ENCODE data around the gene THOC5. TPM values are rescaled to one million over a fixed set of nuclear protein-coding genes. Genes with fewer than 3 reads are reported as not detected.

Gene THOC5
- total RNA-seq, 1 donor from 2014 or later, result 45.1 TPM

DNA sequence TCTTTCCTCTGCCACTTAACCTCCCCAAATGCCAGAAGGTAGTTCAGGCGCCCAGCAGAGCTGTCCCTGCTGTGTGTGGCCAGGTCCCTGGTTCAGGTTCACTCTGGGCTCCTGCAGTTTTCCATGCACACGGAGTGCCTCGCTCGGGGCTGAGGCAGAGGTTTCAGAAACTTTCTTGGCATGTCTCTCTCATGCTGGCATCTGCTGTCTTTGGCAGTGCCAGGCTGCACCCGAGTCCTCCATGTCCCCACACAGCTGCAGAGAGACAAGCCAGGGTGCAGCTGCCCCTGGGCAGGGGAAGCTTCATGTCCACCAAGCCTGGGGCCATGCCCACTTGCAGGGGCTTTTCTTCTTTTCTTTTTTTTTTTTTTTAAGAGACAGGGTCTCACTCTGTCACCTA is 80.6 kb downstream of the THOC5 start:
- no peaks in the 10 kb centered on the region for H3K36me3 Mint-ChIP-seq (ENCODE audit: low read depth)
- H3K4me1 Mint-ChIP-seq (ENCODE audit: low read depth), result peaks cover 8% of the 10 kb centered on the region
- TF ChIP-seq, protein P1, sequence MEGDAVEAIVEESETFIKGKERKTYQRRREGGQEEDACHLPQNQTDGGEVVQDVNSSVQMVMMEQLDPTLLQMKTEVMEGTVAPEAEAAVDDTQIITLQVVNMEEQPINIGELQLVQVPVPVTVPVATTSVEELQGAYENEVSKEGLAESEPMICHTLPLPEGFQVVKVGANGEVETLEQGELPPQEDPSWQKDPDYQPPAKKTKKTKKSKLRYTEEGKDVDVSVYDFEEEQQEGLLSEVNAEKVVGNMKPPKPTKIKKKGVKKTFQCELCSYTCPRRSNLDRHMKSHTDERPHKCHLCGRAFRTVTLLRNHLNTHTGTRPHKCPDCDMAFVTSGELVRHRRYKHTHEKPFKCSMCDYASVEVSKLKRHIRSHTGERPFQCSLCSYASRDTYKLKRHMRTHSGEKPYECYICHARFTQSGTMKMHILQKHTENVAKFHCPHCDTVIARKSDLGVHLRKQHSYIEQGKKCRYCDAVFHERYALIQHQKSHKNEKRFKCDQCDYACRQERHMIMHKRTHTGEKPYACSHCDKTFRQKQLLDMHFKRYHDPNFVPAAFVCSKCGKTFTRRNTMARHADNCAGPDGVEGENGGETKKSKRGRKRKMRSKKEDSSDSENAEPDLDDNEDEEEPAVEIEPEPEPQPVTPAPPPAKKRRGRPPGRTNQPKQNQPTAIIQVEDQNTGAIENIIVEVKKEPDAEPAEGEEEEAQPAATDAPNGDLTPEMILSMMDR (IDR thresholded peaks at IDR 0.05), result no peak
- no peak overlapping the region for H3K27ac Mint-ChIP-seq (ENCODE audit: unreplicated experiment)
- no peak for DNase-seq (ENCODE audit: low spot score)
- peaks cover 38% of the 10 kb centered on the region for H3K27me3 Mint-ChIP-seq (ENCODE audit: low read depth)
- no peak overlapping the region for H3K4me3 Mint-ChIP-seq (ENCODE audit: unreplicated experiment)
- H3K9me3 Mint-ChIP-seq (ENCODE audit: low read depth), result no peaks in the 10 kb centered on the region

DNA sequence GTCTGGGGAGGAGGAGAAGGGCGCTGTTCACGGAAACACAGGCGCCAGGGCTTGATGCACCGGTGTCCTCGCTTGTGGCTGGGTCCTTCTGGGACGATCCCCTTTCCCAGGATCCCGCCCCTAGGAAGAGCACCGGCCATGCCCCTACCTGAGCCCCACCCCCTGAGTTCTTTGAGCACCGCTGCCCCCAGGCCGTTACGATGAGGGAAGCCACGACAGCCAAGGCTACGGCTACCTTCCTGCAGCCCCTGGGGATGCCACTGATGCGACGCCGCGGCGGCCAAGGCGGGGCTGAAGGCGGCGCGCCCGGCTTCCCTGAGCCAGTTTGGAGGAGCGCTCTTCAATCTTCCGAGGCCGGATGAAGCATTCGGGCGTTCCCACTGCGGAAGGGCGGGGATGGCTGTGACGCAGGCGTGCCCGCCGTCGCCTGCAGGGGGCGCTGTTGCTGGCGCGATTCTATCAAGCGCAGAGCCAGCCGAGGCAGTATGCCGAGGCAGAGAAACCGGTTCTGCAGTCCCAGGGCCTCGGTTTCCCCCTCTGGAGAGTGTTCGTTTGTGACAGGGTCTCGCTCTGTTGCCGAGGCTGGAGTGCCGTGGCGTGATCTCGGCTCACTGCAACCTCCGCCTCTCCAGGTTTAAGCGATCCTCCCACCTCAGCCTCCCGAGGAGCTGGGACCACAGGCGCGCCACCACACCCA is 83.2 kb downstream of the THOC5 start:
- TF ChIP-seq, protein P1 (IDR thresholded peaks at IDR 0.05), result peak; percentile 99
- no peaks in the 10 kb centered on the region for H3K36me3 Mint-ChIP-seq (ENCODE audit: low read depth)
- no peak for DNase-seq (ENCODE audit: low spot score)
- H3K9me3 Mint-ChIP-seq (ENCODE audit: low read depth), result no peaks in the 10 kb centered on the region
- peaks cover 32% of the 10 kb centered on the region for H3K27me3 Mint-ChIP-seq (ENCODE audit: low read depth)
- H3K4me3 Mint-ChIP-seq (ENCODE audit: unreplicated experiment), result peak overlapping the region; percentile 71
- peak overlapping the region; percentile 59 for H3K27ac Mint-ChIP-seq (ENCODE audit: unreplicated experiment)
- H3K4me1 Mint-ChIP-seq (ENCODE audit: low read depth), result peaks cover 8% of the 10 kb centered on the region

DNA sequence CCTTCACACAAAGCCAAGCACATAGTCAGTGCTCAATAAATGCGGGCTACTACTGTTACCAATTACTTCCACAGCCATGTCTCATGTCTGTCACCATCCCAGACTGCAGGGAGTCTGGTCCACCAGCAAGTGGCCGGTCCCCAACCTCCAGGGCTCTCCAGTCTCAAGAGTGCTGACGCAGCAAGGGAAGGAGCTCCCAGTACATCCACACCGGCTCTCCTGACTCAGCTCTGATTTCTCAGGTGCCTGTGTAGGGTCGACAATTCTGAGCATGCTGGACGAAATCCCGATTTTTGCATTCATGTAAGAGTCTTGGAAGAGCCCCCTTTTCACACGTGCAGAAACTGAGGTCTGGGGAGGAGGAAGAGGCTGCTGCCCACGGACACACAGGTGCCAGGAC is 83.8 kb downstream of the THOC5 start:
- Mint-ChIP-seq H3K4me1 (ENCODE audit: low read depth) (peaks cover 8% of the 10 kb centered on the region), H3K27me3 (ENCODE audit: low read depth) (peaks cover 31% of the 10 kb centered on the region), H3K9me3 (ENCODE audit: low read depth) (no peaks in the 10 kb centered on the region), H3K36me3 (ENCODE audit: low read depth) (no peaks in the 10 kb centered on the region), H3K27ac (ENCODE audit: unreplicated experiment) (peak overlapping the region; percentile 59), H3K4me3 (ENCODE audit: unreplicated experiment) (peak overlapping the region; percentile 71)
- DNase-seq (ENCODE audit: low spot score), result no peak
- TF ChIP-seq, protein P1 (IDR thresholded peaks at IDR 0.05), result no peak

DNA sequence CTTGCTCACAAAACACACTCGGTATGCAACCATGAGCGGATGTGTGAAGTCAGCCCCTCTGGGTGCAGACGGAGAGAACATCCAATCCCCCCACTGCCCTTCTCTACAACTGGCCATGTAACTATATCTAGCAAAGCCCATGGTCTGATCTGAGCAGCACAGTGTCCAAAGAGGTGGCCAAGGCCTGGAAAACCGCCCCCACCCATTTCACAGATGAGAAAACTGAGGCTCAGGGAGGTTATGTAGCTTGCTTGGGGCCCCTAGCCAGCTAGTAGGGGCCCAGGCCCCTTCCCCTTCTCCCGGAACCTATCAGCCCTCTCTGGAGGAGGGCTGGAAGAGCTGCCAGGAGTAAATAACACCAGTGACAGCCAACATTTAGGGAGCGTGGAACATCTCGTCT is 89.0 kb downstream of the THOC5 start:
- H3K36me3 Mint-ChIP-seq (ENCODE audit: low read depth), result no peaks in the 10 kb centered on the region
- DNase-seq (ENCODE audit: low spot score), result no peak
- H3K4me1 Mint-ChIP-seq (ENCODE audit: low read depth), result no peaks in the 10 kb centered on the region
- TF ChIP-seq, protein P1 (IDR thresholded peaks at IDR 0.05), result no peak
- no peak overlapping the region for H3K27ac Mint-ChIP-seq (ENCODE audit: unreplicated experiment)
- H3K27me3 Mint-ChIP-seq (ENCODE audit: low read depth), result peaks cover 8% of the 10 kb centered on the region
- no peaks in the 10 kb centered on the region for H3K9me3 Mint-ChIP-seq (ENCODE audit: low read depth)
- H3K4me3 Mint-ChIP-seq (ENCODE audit: unreplicated experiment), result no peak overlapping the region

DNA sequence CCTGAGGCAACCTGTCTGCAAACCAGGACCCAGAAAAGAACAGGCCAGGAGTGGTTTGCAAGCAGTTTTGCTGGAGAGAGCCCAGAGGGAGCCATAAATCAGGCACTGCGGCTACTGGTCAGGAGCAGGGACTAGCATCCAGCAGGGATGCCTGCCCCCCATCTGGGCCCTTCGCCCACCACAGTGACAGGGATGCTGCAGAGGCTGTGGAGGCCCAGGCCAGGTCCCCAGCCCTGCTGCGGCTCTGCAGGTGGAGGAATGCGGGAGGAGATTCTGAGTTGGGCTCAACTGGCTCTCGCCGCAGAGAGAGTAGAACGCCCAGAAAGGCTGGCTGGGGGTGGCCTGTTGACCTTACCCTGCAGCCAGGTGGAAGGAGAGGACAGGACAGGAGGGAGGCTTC is 89.9 kb downstream of the THOC5 start:
- H3K9me3 Mint-ChIP-seq (ENCODE audit: low read depth), result no peaks in the 10 kb centered on the region
- H3K27me3 Mint-ChIP-seq (ENCODE audit: low read depth), result peaks cover 5% of the 10 kb centered on the region
- H3K4me1 Mint-ChIP-seq (ENCODE audit: low read depth), result no peaks in the 10 kb centered on the region
- no peak overlapping the region for H3K27ac Mint-ChIP-seq (ENCODE audit: unreplicated experiment)
- no peak for DNase-seq (ENCODE audit: low spot score)
- TF ChIP-seq, protein P1 (IDR thresholded peaks at IDR 0.05), result no peak
- H3K36me3 Mint-ChIP-seq (ENCODE audit: low read depth), result no peaks in the 10 kb centered on the region
- H3K4me3 Mint-ChIP-seq (ENCODE audit: unreplicated experiment), result no peak overlapping the region

Data from chondrocyte (in vitro differentiated cells).